GM18909 (cell line): Measurements from ENCODE around the gene MDH1B.

ENCODE experiments used
- ATAC-seq: cut with Tn5 transposase; IDR thresholded peaks from one replicate; pipeline ENCODE4 v1.9.1; 2021; ENCODE audit warnings: mild to moderate bottlenecking; ENCODE audit not compliant: unreplicated experiment, poor library complexity

MDH1B gene

DNA sequence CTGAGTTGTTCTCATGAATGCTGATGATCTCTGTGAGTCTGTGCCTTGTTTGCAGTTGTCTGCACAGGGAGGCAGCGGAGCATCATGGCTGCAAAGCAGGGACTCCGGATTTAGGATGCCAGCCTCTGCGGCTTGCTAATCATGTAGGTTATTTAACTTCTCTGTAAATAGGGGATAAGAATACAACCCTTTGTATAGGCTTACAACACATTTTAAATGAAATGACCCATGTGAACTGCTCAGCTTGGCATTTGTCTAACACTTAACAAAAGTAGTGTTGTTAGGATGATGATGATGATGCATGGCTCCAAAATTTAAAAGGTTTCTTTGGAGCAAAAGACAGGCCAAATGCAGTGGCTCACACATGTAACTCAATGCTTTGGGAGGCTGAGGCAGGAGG lies 66.3 kb downstream of the MDH1B start:
- ATAC-seq: no peak

DNA sequence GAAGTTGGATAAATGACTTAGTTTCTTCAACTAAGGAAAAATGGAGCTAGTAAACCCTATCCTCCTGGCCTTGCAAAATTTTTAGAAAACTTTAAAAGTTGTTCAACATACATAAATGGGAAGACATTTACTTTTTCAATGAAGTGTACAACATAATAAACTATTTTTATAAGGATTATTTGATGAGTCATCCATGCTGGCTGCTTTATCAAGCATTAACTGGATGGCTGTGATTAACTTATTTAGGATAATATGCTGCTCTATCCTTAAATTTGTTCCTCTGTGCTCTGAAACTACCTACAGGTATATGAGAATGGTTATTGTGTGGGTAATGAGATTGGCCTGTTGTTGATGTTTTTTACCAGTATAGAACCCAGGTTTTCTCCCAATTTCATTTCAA lies 68.2 kb downstream of the MDH1B start:
- no peak for ATAC-seq

DNA sequence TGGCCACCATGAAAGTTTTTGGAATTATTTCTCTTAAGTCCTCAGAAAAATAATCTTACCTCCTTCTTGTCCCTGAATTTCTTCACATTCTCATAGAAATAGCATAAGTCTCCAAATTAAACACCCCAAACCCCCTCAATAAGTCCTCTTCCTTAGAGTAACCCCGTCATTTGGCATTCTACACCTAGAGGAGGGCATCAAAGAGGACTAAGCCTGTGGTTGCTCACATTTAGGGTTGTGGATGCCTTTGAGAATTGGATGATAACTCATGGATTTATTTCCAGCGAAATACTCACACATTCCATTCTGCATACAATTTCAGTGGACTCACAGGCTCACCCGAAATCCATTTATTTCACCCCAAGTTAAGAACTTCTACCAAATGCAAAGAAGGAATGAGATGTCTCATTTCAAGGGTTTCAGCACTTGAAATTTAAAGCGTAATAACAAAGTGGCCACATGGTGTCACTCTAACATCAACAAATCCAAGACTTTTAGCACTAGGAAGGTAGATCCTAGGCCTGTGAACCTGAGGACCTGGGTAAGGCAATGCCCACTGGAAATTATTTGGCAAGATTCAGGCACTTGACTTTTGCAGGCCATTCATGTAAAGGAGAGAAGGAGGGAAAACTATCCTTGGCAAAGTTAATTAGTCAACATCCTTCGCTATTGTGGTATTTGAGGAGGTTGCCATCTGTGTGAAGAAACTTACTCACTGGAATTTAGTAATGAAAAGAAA lies 71.6 kb downstream of the MDH1B start:
- ATAC-seq: peak; percentile 73

DNA sequence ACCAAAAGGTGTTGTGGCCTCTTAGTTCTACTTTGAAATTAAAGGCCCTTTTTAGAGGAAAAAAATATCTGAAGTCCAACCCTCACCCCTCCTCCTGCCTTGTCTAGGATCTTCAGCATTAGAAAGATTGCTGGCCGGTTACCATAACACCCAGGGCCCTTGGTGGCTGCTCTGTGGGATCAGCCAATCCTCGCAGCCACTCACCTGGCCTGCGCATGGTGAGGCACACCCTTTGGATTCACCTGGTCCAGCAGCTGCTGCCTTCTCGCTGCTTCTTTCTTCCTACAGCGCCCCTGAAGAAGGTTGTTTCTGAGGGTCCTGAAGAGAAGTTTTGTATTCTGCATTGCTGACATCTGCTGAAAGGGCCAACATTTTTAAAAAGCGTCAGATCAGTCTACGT lies 72.2 kb downstream of the MDH1B start:
- no peak for ATAC-seq

DNA sequence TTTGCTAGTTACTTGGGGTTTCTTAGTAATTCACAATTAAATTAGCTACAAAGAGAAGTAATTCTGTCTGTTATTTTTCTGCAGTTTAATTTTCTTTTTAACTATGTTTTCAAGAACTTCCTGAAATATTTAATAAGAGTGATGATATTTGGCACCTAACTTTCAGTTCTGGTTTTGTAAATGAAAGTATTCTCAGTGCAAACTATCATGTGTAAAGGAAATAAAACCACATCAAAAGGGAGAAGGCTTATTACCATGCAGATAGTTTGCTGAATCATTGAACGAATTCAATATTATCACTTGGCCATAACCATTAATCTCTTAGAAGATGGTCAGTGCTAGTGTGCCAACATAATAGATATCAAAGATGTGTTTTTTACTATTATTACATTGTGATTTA lies 76.1 kb downstream of the MDH1B start:
- ATAC-seq: no peak

DNA sequence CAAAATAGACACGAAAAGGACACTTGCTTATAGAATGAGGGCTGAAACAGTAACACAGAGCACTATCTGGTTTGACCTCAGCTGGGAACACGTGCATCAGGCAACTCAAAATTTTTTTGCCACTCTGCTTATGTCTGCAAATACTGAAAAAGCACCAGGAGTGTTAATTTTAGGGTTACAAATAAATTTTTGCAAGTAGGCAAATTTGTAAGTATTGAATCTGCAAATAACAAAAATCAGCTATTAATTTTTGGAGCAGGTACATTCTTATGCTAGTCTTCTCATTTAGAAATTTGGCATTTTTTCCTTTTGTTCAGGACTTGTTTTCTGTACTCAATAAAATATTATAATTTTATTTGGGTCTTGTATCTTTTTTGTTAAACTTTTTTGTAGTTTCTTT lies 76.7 kb downstream of the MDH1B start:
- ATAC-seq: no peak
